PFSK-1 (cell line): Measurements from ENCODE around the gene PPRC1.
A peak's percentile ranks its signal among the peaks of the same experiment; 100 is the strongest.

Experiments
- FOXP2 ChIP-seq: optimal IDR thresholded peaks from 2 replicates; pipeline ENCODE3; 2011; ENCODE audit warnings: borderline replicate concordance, control low read depth, inconsistent platforms; ENCODE audit not compliant: insufficient read depth; ENCODE audit errors: extremely low read length, extremely low read depth
- POLR2AphosphoS5 ChIP-seq: IDR thresholded peaks from 2 replicates; pipeline ENCODE4 v1.6.1; 2012; ENCODE audit warnings: low read depth, mild to moderate bottlenecking, control low read depth, low read length, moderate library complexity
- SIN3A ChIP-seq: IDR thresholded peaks from 2 replicates; pipeline ENCODE4 v1.6.1; 2012; ENCODE audit warnings: mild to moderate bottlenecking, low read length, moderate library complexity, borderline replicate concordance; ENCODE audit not compliant: insufficient read depth
- TAF1 ChIP-seq: IDR thresholded peaks from 2 replicates; pipeline ENCODE4 v1.6.1; 2012; ENCODE audit warnings: low read length, control low read depth, borderline replicate concordance; ENCODE audit not compliant: insufficient read depth
- TF ChIP-seq, protein P1 (sequence below), 2 experiments: IDR thresholded peaks; 2 replicates each; pipeline versions ENCODE4 v1.6.1 to v1.8.0; 2011 to 2012; ENCODE audit warnings: low read depth in 2 of 2, low read length in 2 of 2, control low read depth in 1 of 2, inconsistent platforms in 1 of 2, mild to moderate bottlenecking in 1 of 2, moderate library complexity in 1 of 2; ENCODE audit not compliant: insufficient read depth in 1 of 2

Gene PPRC1

DNA sequence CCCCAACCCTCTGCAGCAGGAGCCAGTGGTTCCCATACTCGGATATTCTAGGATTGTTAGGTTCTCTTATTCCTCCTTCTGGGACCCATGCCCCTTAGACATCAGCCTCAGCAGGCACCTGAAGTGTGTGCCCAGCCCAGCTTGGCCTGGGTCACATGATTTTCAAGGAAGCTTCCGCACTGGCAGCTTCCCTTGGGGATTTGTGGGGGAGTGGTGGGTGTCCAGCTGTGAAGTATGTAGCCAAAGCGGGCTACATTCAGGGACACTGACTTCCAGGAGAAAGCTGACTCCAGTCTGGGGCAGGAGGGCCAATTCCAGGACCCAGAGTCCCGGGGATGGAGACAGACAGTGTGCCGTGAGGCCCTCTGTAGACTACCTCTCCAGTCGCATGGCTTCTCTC lies 14.0 kb upstream of the PPRC1 start:
- TF ChIP-seq SIN3A (no peak), POLR2AphosphoS5 (no peak), TAF1 (no peak), FOXP2 (no peak)
- TF ChIP-seq, protein P1, sequence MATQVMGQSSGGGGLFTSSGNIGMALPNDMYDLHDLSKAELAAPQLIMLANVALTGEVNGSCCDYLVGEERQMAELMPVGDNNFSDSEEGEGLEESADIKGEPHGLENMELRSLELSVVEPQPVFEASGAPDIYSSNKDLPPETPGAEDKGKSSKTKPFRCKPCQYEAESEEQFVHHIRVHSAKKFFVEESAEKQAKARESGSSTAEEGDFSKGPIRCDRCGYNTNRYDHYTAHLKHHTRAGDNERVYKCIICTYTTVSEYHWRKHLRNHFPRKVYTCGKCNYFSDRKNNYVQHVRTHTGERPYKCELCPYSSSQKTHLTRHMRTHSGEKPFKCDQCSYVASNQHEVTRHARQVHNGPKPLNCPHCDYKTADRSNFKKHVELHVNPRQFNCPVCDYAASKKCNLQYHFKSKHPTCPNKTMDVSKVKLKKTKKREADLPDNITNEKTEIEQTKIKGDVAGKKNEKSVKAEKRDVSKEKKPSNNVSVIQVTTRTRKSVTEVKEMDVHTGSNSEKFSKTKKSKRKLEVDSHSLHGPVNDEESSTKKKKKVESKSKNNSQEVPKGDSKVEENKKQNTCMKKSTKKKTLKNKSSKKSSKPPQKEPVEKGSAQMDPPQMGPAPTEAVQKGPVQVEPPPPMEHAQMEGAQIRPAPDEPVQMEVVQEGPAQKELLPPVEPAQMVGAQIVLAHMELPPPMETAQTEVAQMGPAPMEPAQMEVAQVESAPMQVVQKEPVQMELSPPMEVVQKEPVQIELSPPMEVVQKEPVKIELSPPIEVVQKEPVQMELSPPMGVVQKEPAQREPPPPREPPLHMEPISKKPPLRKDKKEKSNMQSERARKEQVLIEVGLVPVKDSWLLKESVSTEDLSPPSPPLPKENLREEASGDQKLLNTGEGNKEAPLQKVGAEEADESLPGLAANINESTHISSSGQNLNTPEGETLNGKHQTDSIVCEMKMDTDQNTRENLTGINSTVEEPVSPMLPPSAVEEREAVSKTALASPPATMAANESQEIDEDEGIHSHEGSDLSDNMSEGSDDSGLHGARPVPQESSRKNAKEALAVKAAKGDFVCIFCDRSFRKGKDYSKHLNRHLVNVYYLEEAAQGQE (IDR thresholded peaks at IDR 0.05; ENCODE audit: insufficient read depth in 1 of 2, low read depth in 2 of 2, low read length in 2 of 2): no peak

DNA sequence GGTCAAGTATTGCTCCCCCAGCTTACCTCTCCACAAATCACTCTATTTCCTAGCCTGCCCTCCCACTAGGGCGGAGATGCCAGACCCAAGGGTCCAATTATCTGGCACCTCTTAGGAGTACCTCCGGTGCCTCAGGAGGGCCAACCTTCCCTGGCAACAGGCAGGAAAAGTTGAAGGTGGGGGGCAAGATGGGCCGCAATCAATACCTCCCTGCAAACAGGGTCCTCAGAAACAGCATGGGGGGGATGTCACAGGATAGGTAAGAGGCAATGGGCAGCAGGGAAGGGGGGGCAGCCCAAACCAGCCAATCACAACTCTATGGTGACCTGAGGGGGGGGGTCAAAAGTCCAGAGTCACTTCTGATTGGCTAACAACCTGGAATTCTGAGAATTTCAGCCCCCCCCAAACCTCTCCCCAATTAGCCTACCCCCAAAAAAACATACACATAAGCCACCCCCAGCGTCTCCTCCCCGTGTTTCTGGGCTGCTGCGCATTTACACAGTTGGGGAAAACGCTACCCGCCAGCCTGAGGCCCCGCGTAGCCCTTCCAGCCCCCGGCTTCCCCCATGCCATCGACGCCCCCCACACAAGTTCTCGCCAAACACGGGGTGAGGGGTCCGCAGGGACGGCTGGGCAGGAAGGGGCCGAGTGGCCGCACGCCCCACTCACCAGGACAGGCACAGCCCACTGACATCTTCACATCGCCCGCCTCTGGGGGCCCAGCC lies 13.3 kb upstream of the PPRC1 start:
- TF ChIP-seq TAF1: no peak

DNA sequence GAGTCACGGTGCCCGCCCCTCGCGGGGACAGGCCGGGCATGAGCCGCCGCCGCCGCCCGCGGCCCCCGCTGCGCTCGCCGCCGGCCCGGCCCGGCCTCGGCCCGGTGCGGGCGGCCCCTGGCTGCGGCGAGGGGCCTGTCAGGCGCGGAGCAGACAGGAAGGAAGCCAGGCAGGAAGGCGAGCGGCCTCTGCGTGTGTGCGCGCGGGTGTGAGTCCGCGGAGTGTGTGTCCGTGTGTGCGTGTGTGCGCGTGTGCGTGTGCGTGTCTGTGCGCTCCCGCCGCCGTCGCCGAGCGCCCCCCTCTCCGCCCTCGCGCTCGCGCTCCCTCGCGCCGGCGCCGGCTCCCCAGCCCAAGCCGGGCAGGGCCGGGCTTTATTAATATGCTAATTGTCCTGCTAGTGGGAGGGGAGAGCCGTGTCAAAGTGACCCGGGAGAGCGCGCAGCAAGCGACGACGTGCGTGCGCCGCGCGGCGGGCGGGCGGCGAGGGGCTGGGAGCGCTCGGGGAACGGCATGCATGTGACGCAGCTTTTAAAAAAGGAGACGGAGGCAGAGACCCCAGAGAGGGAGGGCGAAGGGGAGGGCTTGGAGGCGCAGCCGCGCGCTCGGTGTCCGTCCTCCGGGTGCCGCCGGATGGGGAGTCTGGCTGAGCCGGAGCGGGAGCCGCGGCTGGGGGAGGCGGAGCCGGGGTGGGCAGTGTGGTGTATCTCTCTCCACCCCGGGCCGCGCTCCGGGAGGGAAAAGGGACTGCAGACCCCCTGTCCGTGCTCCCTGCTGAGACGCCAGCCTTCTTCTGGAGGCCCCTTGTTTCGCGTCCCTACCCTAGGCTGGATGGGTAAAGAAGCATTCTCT lies 12.5 kb upstream of the PPRC1 start, which contains the start of gene LDB1:
Gene LDB1 (minus strand): TSS at position 227 of the 849 bp plus-strand sequence. CDS start 258 bp downstream, outside the sequence.
- TF ChIP-seq POLR2AphosphoS5 (peak; percentile 40), FOXP2 (peak; percentile 86)
- TF ChIP-seq, protein P1 (IDR thresholded peaks at IDR 0.05; ENCODE audit: insufficient read depth in 1 of 2, low read depth in 2 of 2, low read length in 2 of 2): no peak

DNA sequence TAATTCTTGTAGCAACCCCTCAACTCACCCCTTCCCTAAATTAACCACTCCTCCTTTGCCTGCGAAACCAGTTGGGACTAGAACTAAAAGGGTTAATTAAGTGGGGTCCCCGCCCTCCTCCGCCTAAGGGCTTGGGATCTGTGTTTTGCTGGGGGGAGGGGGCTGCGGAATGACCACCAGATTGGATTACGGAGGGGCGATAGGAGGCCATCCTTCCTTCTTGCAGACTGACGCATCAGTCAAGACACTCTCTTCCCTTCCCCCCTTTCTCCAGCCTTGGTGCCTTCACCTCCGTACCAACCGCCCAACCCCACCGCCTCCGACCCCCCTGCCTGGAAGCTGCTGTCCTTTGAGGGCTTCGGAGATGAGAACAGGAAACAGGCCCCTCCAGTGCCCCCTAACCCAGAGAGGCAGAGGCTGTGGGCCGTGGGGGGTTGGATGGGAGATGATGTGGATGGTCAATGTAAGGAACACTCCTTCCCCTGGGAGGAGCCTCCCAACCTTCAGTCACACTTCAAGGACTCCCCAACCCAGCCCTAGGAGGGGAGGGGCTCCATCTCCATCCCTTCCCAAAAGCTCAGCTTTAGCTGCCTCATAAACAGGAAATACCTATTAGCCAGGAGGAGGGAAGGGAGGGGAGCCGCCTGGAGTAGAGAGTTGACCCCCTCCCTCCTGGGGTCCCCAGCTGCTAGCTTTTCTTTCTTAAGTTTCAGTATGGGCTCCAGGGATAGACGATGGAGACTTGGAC lies 11.7 kb upstream of the PPRC1 start:
- no peak for TF ChIP-seq FOXP2
- peak; percentile 23; the same call in 1 of the 2 replicates for TF ChIP-seq POLR2AphosphoS5

DNA sequence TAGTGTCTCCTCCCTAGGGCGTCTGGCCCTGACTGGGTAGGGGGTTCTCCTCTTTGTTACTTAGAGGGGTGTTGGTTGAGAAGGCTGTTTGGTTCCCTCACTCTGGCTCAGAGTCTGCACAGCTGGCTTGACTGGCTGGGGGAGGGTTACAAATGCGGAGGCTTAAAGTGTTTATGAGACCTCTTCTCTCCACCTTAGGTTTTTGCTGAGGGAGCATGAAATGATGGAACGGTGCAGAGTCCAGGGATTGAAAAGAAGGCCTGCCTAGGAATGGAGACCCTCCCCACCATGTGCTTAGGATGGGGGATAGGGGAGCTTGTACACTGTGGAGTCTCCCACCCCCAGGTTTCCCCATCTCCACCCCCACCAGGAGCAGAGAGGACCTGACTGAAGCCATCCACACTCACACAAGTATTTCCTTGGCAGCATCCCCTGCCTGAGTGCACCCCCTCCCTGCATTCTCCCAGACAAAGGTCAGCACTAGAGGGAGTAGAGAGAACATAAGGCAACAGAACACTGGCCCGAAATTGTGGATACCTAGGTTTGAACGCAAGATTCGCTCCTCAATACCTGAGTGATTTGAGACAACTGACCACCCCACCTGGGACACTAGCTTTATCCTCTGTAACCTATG lies 11.0 kb upstream of the PPRC1 start:
- TF ChIP-seq TAF1 (no peak), FOXP2 (no peak), SIN3A (no peak), POLR2AphosphoS5 (no peak)
- TF ChIP-seq, protein P1 (IDR thresholded peaks at IDR 0.05; ENCODE audit: insufficient read depth in 1 of 2, low read depth in 2 of 2, low read length in 2 of 2): no peak
